ENCODE measurements around the gene INO80B. TPM values are rescaled to one million over a fixed set of nuclear protein-coding genes. Genes with fewer than 3 reads are reported as not detected.
A peak's percentile ranks its signal among the peaks of the same experiment; 100 is the strongest.

Gene INO80B
- total and polyA plus RNA-seq, 2 donors (not counting 1 experiment from before 2014, with no cell fraction given) = 30.4 to 78.6 TPM

GRCh38 chr2:74471332-74472065 lies 16.6 kb downstream of the INO80B start:
- Histone ChIP-seq H3K36me3 (replicated peaks in 1 of 2; ENCODE audit: control extremely low read depth in 1 of 2, control insufficient read depth in 1 of 2, extremely low read depth in 1 of 2, insufficient read depth in 2 of 2, low read length in 1 of 2) (peaks cover 0 to 18% of the 10 kb centered on the region in 2 experiments), H4K20me1 (ENCODE audit: control insufficient read depth, insufficient read depth, low read length, poor library complexity, severe bottlenecking) (no peaks in the 10 kb centered on the region), H3K27ac (ENCODE audit: low read length in 2 of 2) (peak overlapping the region; percentile 69 to 94), H3K79me2 (ENCODE audit: control insufficient read depth, insufficient read depth, low read length) (peaks cover 6% of the 10 kb centered on the region), H3K4me3 (ENCODE audit: control extremely low read depth in 1 of 5, extremely low read depth in 1 of 5, insufficient read depth in 1 of 5, low read depth in 2 of 5, low read length in 4 of 5) (peak overlapping the region; percentile 65 to 89 (median 67)), H3K4me1 (ENCODE audit: control insufficient read depth in 2 of 2, insufficient read depth in 2 of 2, low read length in 2 of 2) (peaks cover 16 to 22% of the 10 kb centered on the region in 2 donors), H3K9ac (ENCODE audit: low read length) (peak overlapping the region; percentile 69), H3K27me3 (replicated peaks in 1 of 4; ENCODE audit: control extremely low read depth in 1 of 4, control insufficient read depth in 3 of 4, insufficient read depth in 4 of 4, low read length in 3 of 4) (no peaks in the 10 kb centered on the region), H3K9me3 (ENCODE audit: control extremely low read depth in 1 of 3, control insufficient read depth in 2 of 3, insufficient read depth in 1 of 3, low read length in 2 of 3) (peaks cover 0 to 5% (median 0%) of the 10 kb centered on the region in 3 donors), H3K4me2 (replicated peaks; ENCODE audit: low read depth, low read length, poor library complexity, severe bottlenecking) (peak overlapping the region; percentile 85), H2AFZ (ENCODE audit: insufficient read depth, low read depth, low read length, poor library complexity, severe bottlenecking) (peak overlapping the region; percentile 94)
- Mint-ChIP-seq H3K9me3 (ENCODE audit: insufficient read depth) (no peaks in the 10 kb centered on the region), H3K4me1 (peaks cover 20% of the 10 kb centered on the region), H3K27ac (peak overlapping the region; percentile 99), H3K4me3 (peak overlapping the region; percentile 99), H3K27me3 (no peaks in the 10 kb centered on the region)
- POLR2A ChIA-PET = interaction anchor here (0.7 to 4.1 kb wide), 3 partner anchors 10 to 364 kb away, joined by 7 to 63 read pairs (median 36); partner anchors contain the start of genes CCDC142, TTC31 and WBP1
- intact Hi-C loops (cut with micrococcal nuclease) = loop anchor here (1.0 kb wide), 3 partner anchors 12 to 58 kb away; partner anchors contain the start of genes AUP1, HTRA2, TTC31 and WBP1
- TF ChIP-seq, protein P1, sequence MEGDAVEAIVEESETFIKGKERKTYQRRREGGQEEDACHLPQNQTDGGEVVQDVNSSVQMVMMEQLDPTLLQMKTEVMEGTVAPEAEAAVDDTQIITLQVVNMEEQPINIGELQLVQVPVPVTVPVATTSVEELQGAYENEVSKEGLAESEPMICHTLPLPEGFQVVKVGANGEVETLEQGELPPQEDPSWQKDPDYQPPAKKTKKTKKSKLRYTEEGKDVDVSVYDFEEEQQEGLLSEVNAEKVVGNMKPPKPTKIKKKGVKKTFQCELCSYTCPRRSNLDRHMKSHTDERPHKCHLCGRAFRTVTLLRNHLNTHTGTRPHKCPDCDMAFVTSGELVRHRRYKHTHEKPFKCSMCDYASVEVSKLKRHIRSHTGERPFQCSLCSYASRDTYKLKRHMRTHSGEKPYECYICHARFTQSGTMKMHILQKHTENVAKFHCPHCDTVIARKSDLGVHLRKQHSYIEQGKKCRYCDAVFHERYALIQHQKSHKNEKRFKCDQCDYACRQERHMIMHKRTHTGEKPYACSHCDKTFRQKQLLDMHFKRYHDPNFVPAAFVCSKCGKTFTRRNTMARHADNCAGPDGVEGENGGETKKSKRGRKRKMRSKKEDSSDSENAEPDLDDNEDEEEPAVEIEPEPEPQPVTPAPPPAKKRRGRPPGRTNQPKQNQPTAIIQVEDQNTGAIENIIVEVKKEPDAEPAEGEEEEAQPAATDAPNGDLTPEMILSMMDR (IDR thresholded peaks at IDR 0.05) = no peak
- TF ChIP-seq EZH2 (IDR thresholded peaks at IDR 0.05; ENCODE audit: borderline replicate concordance, insufficient read depth, low read depth, low read length, poor library complexity, severe bottlenecking) = no peak
- CTCF ChIA-PET = interaction anchor here (0.7 to 1.6 kb wide), 3 partner anchors 10 to 1258 kb away, joined by 4 to 6 read pairs (median 6); partner anchors contain the start of gene WBP1
- ATAC-seq (ENCODE audit: low read depth) (no peak), DNase-seq (no peak)
- WGBS (ENCODE audit: insufficient coverage) = 81% methylated on average over 8 of the region's 16 CpGs

All from B cell (primary cell).